SH-SY5Y (cell line): ENCODE results near the gene SHOC2.

Experiments used
- GATA2 ChIP-seq: IDR thresholded peaks from 2 replicates; pipeline ENCODE4 v1.6.1; 2011; ENCODE audit warnings: mild to moderate bottlenecking, low read depth, low read length
- GATA3 ChIP-seq: IDR thresholded peaks from 2 replicates; pipeline ENCODE4 v1.6.1; 2011; ENCODE audit warnings: low read depth, mild to moderate bottlenecking, low read length, moderate library complexity

- no peak for TF ChIP-seq GATA3
- no peak for TF ChIP-seq GATA2
Observed at GRCh38 chr10:110983466-110983865, 64.1 kb downstream of the SHOC2 start.
